Measurements from ENCODE around the gene TP53I11. TPM values are rescaled to one million over a fixed set of nuclear protein-coding genes. Genes with fewer than 3 reads are reported as not detected.
A peak's percentile ranks its signal among the peaks of the same experiment; 100 is the strongest.

Gene TP53I11
- total and polyA plus RNA-seq, 2 experiments from 2014 or later: 59.9 to 117 TPM

DNA sequence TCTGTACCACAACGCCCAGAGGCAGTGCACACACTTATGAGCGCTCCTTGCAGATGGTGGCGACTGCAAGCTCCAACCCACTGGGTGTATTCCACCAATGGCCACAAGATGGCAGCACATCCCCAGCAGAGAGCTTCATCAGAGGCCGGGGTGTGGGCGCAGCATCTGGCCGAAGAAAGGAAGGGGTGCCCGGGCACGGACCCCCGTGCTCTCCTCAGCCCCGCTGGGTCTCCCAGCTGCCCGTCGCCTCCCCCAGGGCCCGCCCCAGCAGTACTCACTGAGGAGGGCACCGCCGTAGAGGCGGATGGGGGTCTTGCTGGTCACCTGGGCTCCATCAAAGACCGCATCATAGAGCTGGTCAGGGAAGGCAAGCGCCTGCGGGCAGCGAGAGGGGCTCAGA is 14.2 kb downstream of the TP53I11 start:
- Histone ChIP-seq H3K79me2 (ENCODE audit: insufficient read depth) (no peaks in the 10 kb centered on the region), H2AFZ (no peak overlapping the region), H3K4me2 (ENCODE audit: unreplicated experiment) (no peak overlapping the region), H3K36me3 (ENCODE audit: low read depth) (no peaks in the 10 kb centered on the region), H3K4me1 (ENCODE audit: insufficient read depth) (no peaks in the 10 kb centered on the region), H3K27ac (no peak overlapping the region), H3F3A (ENCODE audit: insufficient read depth) (0 out of 2 replicates have a peak, but pooled peaks cover 3% of the 10 kb centered on the region), H4K20me1 (ENCODE audit: insufficient read depth) (no peaks in the 10 kb centered on the region), H3K27me3 (replicated peaks; ENCODE audit: insufficient read depth) (no peaks in the 10 kb centered on the region), H3K9me3 (ENCODE audit: low read depth) (no peaks in the 10 kb centered on the region), H3K9ac (no peak overlapping the region), H3K4me3 (no peak overlapping the region), H3K9me2 (ENCODE audit: insufficient read depth) (no peaks in the 10 kb centered on the region)
- peak; percentile 76 for DNase-seq
- WGBS, 2 experiments (ENCODE audit: low coverage in 1 of 2, low lambda C conversion rate in 2 of 2, missing lambda C conversion rate in 2 of 2): 17 to 20% methylated on average over 17 to 19 of the region's 20 CpGs
- in situ Hi-C loops (cut with MboI): loop anchor here (25.0 kb wide), 2 partner anchors 351 to 851 kb away; partner anchors contain the start of gene SYT13
- no peak for TF ChIP-seq EZH2phosphoT487 (IDR thresholded peaks at IDR 0.05; ENCODE audit: insufficient read depth, low read depth)
- TF ChIP-seq EZH2 (IDR thresholded peaks at IDR 0.05; ENCODE audit: insufficient read depth, poor library complexity, severe bottlenecking): no peak

DNA sequence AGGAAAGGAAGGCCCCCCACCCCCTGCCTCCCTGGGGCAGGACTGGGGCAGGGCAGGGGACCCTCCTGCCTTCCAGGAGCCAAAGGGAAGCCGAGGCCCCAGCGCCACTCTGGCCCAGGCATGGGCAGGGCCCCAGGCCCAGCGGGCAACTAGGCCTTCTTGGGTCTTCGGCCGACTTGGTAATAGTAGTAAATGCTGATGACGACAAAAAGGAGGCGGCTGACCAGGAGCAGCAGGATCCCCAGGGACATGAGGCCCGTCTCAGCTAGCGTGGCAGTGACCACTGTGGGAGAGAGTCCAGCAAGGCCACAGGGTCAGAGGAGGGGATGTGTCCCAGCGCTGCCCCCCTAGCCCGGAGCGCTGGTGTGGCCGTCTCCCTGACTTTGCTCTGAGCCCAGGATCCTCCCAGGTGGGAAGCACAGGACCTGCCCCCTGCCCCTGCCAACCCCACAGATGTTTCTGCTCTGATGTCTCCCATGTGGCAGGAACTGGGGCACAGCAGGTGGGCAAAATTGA is 15.9 kb downstream of the TP53I11 start:
- H3K79me2 ChIP-seq (ENCODE audit: insufficient read depth): no peaks in the 10 kb centered on the region
- TF ChIP-seq EZH2phosphoT487 (IDR thresholded peaks at IDR 0.05; ENCODE audit: insufficient read depth, low read depth) (no peak), EZH2 (IDR thresholded peaks at IDR 0.05; ENCODE audit: insufficient read depth, poor library complexity, severe bottlenecking) (no peak)
- 83 to 88% methylated on average over 12 to 13 of the region's 13 CpGs for WGBS, 2 experiments (ENCODE audit: low coverage in 1 of 2, low lambda C conversion rate in 2 of 2, missing lambda C conversion rate in 2 of 2)
- no peak overlapping the region for H3K4me3 ChIP-seq
- H3K9ac ChIP-seq: no peak overlapping the region
- H3K9me3 ChIP-seq (ENCODE audit: low read depth): no peaks in the 10 kb centered on the region
- H3K4me2 ChIP-seq (ENCODE audit: unreplicated experiment): no peak overlapping the region
- H3K4me1 ChIP-seq (ENCODE audit: insufficient read depth): no peaks in the 10 kb centered on the region
- H3K27me3 ChIP-seq (replicated peaks; ENCODE audit: insufficient read depth): no peaks in the 10 kb centered on the region
- H3F3A ChIP-seq (ENCODE audit: insufficient read depth): no peaks in the 10 kb centered on the region
- in situ Hi-C loops (cut with MboI): loop anchor here (25.0 kb wide), 2 partner anchors 353 to 853 kb away; partner anchors contain the start of gene SYT13
- no peak for DNase-seq
- no peaks in the 10 kb centered on the region for H4K20me1 ChIP-seq (ENCODE audit: insufficient read depth)
- no peak overlapping the region for H3K27ac ChIP-seq
- H3K9me2 ChIP-seq (ENCODE audit: insufficient read depth): no peaks in the 10 kb centered on the region
- H3K36me3 ChIP-seq (ENCODE audit: low read depth): no peaks in the 10 kb centered on the region
- H2AFZ ChIP-seq: no peak overlapping the region

DNA sequence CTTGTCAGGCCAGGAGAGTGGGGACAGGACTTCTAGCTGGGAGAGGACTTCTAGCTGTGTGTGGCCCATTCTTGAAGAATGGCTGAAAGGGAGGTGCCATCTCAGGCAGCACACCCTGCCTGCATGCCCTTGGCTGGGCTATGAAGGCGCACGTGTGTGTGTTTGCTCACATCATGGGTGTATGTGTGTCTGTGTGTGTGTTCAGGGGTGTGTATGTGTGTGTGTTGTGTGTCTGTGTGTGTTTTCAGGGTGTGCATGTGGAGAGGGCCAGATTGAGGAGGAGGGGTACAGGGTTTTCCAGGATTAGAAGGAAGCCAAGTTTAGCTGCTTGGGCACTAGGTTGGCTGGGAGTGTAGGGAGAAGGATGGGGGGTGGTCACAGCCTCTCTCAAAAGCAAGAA is 16.6 kb downstream of the TP53I11 start:
- in situ Hi-C loops (cut with MboI): loop anchor here (25.0 kb wide), 2 partner anchors 353 to 853 kb away; partner anchors contain the start of gene SYT13
- Histone ChIP-seq H3F3A (ENCODE audit: insufficient read depth) (no peaks in the 10 kb centered on the region), H3K4me3 (no peak overlapping the region), H3K79me2 (ENCODE audit: insufficient read depth) (no peaks in the 10 kb centered on the region), H3K36me3 (ENCODE audit: low read depth) (no peaks in the 10 kb centered on the region), H3K4me2 (ENCODE audit: unreplicated experiment) (no peak overlapping the region), H2AFZ (no peak overlapping the region), H3K27me3 (replicated peaks; ENCODE audit: insufficient read depth) (no peaks in the 10 kb centered on the region), H3K27ac (no peak overlapping the region), H3K9me3 (ENCODE audit: low read depth) (no peaks in the 10 kb centered on the region), H3K9me2 (ENCODE audit: insufficient read depth) (no peaks in the 10 kb centered on the region), H3K9ac (no peak overlapping the region), H4K20me1 (ENCODE audit: insufficient read depth) (no peaks in the 10 kb centered on the region), H3K4me1 (ENCODE audit: insufficient read depth) (no peaks in the 10 kb centered on the region)
- 78 to 79% methylated on average over 2 of the region's 2 CpGs for WGBS, 2 experiments (ENCODE audit: low coverage in 1 of 2, low lambda C conversion rate in 2 of 2, missing lambda C conversion rate in 2 of 2)
- DNase-seq: no peak
- TF ChIP-seq EZH2 (IDR thresholded peaks at IDR 0.05; ENCODE audit: insufficient read depth, poor library complexity, severe bottlenecking): no peak
- no peak for TF ChIP-seq EZH2phosphoT487 (IDR thresholded peaks at IDR 0.05; ENCODE audit: insufficient read depth, low read depth)

DNA sequence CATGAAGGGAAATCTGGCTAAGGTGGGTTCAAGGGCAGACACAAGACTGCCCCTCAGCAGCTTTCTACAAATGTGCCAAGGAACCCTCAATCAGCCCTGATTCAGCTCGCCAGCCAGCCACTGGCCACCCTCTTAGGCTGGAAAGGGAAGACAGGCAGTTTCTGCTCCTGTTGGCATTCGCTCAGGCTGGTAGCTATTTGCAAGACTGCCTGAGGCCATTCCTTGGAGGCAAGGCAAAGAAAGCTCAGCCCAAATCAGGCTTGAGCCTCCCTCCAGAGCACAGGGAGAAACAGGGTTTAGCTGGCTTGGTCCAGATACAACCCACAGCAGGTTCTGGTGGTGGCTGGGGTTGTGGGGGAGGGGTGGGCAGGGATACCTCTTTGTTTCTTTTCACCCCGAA is 19.2 kb downstream of the TP53I11 start:
- in situ Hi-C loops (cut with MboI): loop anchor here (25.0 kb wide), 2 partner anchors 356 to 856 kb away; partner anchors contain the start of gene SYT13
- Histone ChIP-seq H3F3A (ENCODE audit: insufficient read depth) (no peaks in the 10 kb centered on the region), H3K4me2 (ENCODE audit: unreplicated experiment) (no peak overlapping the region), H3K9me2 (ENCODE audit: insufficient read depth) (no peaks in the 10 kb centered on the region), H3K4me1 (ENCODE audit: insufficient read depth) (no peaks in the 10 kb centered on the region), H3K4me3 (no peak overlapping the region), H3K27me3 (replicated peaks; ENCODE audit: insufficient read depth) (no peaks in the 10 kb centered on the region), H3K9ac (no peak overlapping the region), H3K79me2 (ENCODE audit: insufficient read depth) (no peaks in the 10 kb centered on the region), H4K20me1 (ENCODE audit: insufficient read depth) (no peaks in the 10 kb centered on the region), H3K9me3 (ENCODE audit: low read depth) (no peaks in the 10 kb centered on the region), H3K27ac (no peak overlapping the region), H3K36me3 (ENCODE audit: low read depth) (no peaks in the 10 kb centered on the region), H2AFZ (no peak overlapping the region)
- TF ChIP-seq EZH2 (IDR thresholded peaks at IDR 0.05; ENCODE audit: insufficient read depth, poor library complexity, severe bottlenecking) (no peak), EZH2phosphoT487 (IDR thresholded peaks at IDR 0.05; ENCODE audit: insufficient read depth, low read depth) (no peak)
- 72 to 81% methylated on average over 3 of the region's 3 CpGs for WGBS, 2 experiments (ENCODE audit: low coverage in 1 of 2, low lambda C conversion rate in 2 of 2, missing lambda C conversion rate in 2 of 2)
- DNase-seq: no peak
